Hindlimb muscle (tissue), 1 donor: Measurements from ENCODE around the gene ZNF609. TPM values are rescaled to one million over a fixed set of nuclear protein-coding genes. Genes with fewer than 3 reads are reported as not detected.
A peak's percentile ranks its signal among the peaks of the same experiment; 100 is the strongest.

Experiments
- DNase-seq: peaks from one replicate; pipeline ENCODE4 v3.0.0-alpha.2; 2013
- polyA plus RNA-seq: library from polyadenylated mRNA; unstranded; fragments of 120-200 nt; gene quantifications from one replicate; pipeline ENCODE4 v1.2.1, GENCODE V29; 2013; ENCODE audit not compliant: insufficient read length

Gene ZNF609
- polyA plus RNA-seq, 1 donor = 16.5 TPM

DNA sequence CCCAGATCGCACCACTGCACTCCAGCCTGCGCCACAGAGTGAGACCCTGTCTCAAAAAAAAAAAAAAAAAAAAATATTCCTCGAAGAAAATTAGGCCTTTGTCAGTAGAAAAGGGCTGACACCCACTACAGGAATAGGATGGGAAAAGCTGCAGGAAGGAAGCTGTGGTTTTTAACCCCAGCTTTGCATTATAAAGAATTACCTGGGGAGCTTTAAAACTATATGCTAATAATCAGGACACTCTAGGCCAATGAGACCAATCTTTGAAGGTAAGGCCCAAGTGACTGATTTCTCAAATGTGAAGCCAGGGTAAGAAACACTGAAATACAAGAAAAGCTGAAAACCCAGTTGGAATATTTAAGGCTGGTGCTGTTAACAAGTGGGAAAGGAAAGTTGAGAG, 240.7 kb downstream of the ZNF609 start:
- DNase-seq = no peak

- DNase-seq = no peak
Observed at GRCh38 chr15:64701482-64702184, 241.3 kb downstream of the ZNF609 start.

DNA sequence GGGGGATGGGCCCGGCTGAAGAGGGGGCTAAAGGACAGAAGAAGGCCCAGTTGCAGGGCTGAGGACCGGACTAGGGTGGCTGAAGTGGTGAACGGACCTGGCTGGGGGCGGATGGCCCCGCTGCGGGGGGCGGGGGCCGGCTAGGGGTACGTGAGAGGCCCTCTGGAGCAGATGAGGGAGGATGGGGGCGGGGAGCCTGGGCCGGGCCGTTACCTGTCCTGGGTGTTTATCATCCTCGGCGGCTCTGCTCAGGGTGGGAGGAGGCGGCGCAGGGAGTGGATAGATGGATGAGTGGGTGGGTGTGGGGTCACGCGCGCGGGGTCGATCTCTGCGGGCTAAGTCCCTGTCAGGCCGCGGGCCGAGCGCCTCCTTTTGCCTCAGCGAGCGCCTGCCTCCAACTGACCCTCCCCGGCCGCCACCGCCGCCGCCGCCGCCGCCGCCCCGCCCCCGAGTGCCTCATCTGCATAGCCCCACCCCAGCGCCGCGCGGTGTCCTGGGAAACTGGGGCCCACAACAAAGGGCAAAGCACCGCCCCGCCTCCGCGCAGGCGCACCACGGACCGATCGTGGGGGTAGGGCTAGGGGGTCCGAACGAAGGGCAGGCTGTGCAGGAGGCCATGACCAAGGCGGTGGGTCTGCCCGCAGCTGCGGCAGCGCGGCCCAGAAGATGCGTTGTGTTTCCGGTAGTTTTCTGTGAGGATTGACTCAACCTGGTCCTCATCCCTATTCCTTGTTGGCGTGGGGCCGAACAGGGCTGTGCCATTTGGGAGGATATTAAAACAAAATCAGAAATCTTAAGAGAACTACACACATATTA, 242.6 kb downstream of the ZNF609 start:
- peak; percentile 97 for DNase-seq

- no peak for DNase-seq
Observed at GRCh38 chr15:64703632-64703959, 243.2 kb downstream of the ZNF609 start.

DNA sequence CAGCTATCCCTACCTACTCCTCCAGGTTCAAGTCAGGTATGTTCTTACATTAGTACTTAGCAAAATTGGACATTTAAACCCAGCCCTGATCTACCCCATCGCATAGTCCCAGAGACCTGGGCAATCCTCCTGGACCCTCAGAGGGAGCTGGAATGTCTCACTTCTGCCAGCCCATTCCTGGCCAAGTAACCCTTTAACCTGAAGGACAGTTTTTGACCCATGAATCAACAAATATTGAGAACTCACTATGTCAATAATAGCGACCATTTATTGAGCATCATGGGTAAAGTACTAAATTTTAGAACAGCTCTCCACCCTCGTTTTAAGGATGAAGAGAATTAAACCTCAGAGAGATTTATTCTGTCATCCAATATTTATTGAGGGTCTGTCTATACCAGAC, 244.6 kb downstream of the ZNF609 start:
- no peak for DNase-seq

DNA sequence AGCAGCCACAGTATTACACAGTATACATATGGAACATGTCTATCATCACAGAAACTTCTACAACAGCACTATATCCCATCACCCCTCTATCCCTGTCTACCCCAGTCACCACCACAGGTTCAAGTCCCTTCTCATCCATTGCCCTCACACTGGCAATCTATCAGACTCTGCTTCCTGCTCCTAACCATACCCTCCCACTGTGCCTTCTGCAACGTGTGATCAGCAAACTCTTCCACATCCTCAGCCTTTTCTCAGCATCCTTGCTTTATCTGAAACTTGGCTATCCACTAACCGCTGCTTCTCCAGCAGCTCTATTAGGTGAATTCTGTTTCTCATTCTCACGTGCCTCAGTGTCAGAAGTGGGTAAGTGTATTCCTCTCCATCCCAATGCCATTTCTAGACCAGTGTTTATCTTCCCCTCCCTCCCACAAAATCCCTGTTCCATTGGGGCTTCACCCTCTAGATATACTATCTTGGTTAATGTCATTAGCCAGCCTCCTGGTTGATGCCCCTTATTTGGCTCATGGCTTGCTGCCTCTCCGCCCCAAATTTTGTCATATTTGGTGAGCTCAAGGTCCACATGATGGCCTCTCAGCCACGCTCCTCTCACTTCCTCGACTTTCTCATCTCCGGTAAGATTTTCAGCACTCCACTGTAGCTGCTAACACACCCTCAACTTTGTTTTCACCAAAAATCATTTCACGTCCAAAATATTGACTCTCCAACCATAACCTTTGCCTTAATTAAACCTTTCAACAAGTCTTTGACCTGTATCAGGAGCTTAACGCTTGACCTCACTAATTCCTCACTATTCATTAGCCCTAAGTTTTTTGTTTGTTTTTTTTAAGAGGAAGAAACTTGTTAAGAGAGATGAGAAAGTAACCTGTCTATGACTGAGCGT, 245.9 kb downstream of the ZNF609 start:
- DNase-seq = no peak

GRCh38 chr15:64710676-64711428, 250.5 kb downstream of the ZNF609 start:
- no peak for DNase-seq

DNA sequence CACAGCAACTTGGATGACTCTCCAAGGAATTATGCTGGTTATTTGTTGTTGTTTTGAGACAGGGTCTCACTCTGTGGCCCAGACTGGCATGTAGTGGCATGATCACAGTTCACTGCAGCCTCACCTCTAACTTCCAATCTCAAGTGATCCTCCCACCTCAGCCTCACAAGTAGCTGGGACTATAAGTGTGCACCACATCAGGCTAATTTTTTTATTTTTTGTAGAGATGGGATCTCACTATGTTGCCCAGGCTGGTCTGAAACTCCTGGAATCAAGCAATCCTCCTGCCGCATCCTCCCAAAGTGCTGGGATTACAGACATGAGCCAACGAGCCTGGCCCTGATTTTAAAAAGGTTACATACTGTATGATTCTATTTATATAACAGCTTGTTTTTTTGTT, 252.0 kb downstream of the ZNF609 start:
- no peak for DNase-seq

- no peak for DNase-seq
Observed at GRCh38 chr15:64713592-64713991, 253.2 kb downstream of the ZNF609 start.

DNA sequence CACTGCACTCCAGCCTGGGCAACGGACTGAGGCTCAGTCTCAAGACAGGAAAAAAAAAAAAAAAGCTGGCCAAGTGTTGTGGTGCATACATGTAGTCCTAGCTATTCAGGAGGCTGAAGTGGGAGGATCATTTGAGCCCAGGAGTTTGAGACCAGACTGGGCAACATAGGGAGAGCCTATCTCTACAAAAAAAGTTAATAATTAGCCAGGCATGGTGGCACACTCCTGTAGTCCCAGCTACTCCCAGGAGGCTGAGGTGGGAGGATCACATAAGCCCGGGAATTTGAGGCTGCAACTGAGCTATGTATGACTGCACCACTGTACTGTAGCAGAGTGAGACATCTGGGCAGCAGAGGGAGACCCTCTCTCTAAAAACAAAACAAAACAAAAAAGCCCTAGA, 256.1 kb downstream of the ZNF609 start:
- no peak for DNase-seq

GRCh38 chr15:64717130-64717529, 256.8 kb downstream of the ZNF609 start:
- no peak for DNase-seq

DNA sequence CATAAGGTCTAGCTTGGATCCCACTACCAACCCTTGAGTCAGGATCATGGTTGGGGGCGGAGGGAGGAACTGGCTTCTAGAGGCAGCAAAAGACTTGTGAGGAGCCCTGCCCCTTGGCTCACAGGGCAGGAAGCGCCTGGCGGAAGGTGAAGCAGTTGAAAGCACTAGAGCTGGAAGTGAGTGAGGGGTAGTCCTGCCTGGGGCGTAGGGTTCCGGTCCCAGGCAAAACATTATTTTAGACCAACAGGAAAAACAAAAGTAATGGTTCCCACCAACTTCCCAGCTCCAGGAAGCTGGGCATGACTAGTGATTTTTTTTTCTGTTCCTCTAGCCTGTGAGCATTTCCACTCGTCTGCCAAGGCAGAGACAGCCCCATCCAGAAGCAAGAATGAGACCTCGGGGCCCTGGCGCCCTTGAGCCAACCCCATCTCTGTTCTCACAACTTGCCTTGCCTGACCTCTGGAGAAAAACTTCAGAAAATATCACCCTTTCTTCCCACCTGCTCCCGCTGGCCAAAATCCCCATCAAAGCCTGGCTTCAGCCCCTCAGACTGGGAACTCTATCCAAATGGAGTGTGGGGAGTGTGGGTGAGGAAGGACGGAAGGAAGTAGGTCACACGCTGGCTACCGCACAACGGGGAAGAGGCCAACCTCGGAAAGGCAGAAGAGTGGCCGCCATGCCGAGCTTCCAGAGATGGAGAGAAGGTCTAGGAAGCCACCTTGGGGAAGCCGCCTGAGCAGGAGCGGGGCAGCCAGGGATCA, 257.5 kb downstream of the ZNF609 start:
- no peak for DNase-seq

DNA sequence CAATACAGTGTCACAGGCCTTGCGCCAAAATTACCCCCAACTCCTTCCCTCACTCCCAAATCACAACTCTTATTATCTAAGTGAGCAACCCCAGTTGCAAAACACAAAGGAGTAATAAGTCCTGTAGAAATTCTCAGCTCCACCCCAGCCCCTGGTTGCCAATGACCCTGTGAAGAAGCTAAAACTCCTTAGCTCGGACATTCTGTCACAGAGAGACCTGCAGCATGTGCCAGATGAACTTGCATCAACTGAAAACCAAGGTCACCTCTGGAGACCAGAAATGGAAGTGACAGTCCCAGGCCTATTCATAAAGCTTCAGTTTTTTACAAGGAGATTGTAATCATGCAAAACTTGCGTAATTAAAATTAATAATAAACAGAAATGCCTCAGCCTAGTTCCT, 259.8 kb downstream of the ZNF609 start:
- no peak for DNase-seq

DNA sequence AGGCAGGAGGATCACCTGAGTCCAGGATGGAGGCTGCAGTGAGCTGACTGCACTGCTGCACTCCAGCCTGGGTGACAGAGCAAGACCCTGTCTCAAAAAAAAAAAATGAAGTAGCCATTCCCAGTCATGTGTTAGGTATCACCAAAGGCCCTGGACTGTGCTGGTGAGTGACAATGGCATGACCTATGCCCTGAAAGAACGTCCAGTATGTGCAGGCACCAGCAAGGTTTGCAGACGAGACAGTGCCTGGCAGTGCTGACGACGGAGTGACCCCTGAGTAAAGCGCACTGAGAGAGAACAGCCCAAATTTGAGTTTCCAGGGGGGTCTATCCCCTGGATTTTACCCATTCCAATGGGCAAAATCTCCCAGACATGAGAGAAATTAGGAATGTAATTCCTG, 269.8 kb downstream of the ZNF609 start:
- DNase-seq = no peak

- DNase-seq = peak; percentile 78
Observed at GRCh38 chr15:64731012-64731804, 270.8 kb downstream of the ZNF609 start.

- no peak for DNase-seq
Observed at GRCh38 chr15:64731805-64732151, 271.4 kb downstream of the ZNF609 start.

DNA sequence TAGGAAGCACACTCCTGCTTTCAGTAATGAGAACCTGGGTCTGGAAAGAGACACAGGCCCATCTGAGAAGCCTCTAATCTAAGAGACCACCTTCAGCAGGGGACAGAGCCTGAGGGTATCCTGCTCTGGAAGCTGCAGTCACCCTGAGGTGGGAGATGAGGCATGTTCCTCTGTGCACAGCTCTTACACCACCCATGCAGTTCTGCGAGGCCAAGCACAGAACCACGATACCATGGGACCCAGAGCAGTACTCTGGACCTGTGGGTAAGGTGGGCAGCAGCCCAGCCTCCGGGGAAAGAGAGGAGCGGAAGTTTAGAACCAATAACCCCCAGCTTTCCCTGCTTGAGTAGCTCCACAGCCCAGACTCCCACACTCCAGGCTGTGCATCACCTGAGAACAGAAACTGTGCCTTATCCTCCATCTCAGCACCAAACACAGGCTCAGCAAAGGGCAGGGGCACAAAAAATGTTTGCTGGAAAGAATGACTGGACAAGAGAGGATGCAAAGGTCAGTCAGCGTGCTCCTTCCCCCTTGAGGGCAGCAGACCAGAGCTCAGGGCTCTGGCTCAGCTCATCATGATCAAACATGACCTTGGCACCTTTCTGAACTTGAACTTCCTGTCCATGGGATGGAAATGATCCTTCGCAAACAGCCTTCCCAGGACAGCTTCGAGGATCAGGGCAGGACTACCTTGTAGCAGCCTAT, 271.9 kb downstream of the ZNF609 start:
- DNase-seq = no peak
